SK-N-MC (cell line): ENCODE measurements around the gene DENND2D.

Source experiments
- EZH2 ChIP-seq: fragments of 200-600 bp; sonication (generic); IDR thresholded peaks from one replicate; pipeline ENCODE4 v1.6.1; 2017; ENCODE audit warnings: antibody characterized with exemption
- FOXP2 ChIP-seq: optimal IDR thresholded peaks from 2 replicates; pipeline ENCODE3; 2011; ENCODE audit warnings: mild to moderate bottlenecking, moderate library complexity; ENCODE audit not compliant: insufficient read depth; ENCODE audit errors: extremely low read length, control extremely low read depth
- POLR2AphosphoS5 ChIP-seq: IDR thresholded peaks from 2 replicates; pipeline ENCODE4 v1.6.1; 2012; ENCODE audit warnings: mild to moderate bottlenecking, low read depth, low read length, borderline replicate concordance

GRCh38 chr1:111174070-111174469, 26.4 kb downstream of the DENND2D start:
- TF ChIP-seq POLR2AphosphoS5 (no peak), EZH2 (no peak), FOXP2 (no peak)
